GM18868 (cell line): Measurements from ENCODE around the gene NDUFS3.
"Not testable (repeated sequence)": the region's sequence is repeated elsewhere in the genome, so short reads cannot be mapped to it uniquely, and the experiment has no call there.

Source experiments
- ATAC-seq: cut with Tn5 transposase; IDR thresholded peaks from one replicate; pipeline ENCODE4 v1.9.1; 2021; ENCODE audit warnings: mild to moderate bottlenecking, moderate library complexity; ENCODE audit not compliant: unreplicated experiment

NDUFS3 gene

GRCh38 chr11:47578524-47579494 is at the start of gene NDUFS3, which contains the start of gene KBTBD4:
TSS of gene NDUFS3 (plus strand) at chr11:47579074. CDS start at chr11:47579092, 18 bp downstream.
TSS of gene KBTBD4 (minus strand) at chr11:47578970. CDS start at chr11:47578951, 19 bp downstream.
- peak; percentile 94 for ATAC-seq

GRCh38 chr11:47529951-47530350 is 48.9 kb upstream of the NDUFS3 start:
- ATAC-seq = no peak

- not testable (repeated sequence) for ATAC-seq
Measured at GRCh38 chr11:47530721-47531120, 48.2 kb upstream of the NDUFS3 start.

- ATAC-seq = no peak
Measured at GRCh38 chr11:47531666-47532065, 47.2 kb upstream of the NDUFS3 start.

GRCh38 chr11:47532597-47533213 is 46.2 kb upstream of the NDUFS3 start:
- no peak for ATAC-seq

- no peak for ATAC-seq
Measured at GRCh38 chr11:47533690-47534151, 45.2 kb upstream of the NDUFS3 start.

GRCh38 chr11:47534704-47535251 is 44.1 kb upstream of the NDUFS3 start:
- no peak for ATAC-seq

- ATAC-seq = no peak
Measured at GRCh38 chr11:47536915-47537314, 42.0 kb upstream of the NDUFS3 start.

- no peak for ATAC-seq
Measured at GRCh38 chr11:47538741-47539565, 39.9 kb upstream of the NDUFS3 start.

GRCh38 chr11:47539681-47540039 is 39.2 kb upstream of the NDUFS3 start:
- ATAC-seq = no peak

- no peak for ATAC-seq
Measured at GRCh38 chr11:47541070-47541469, 37.8 kb upstream of the NDUFS3 start.

GRCh38 chr11:47545298-47545697 is 33.6 kb upstream of the NDUFS3 start:
- no peak for ATAC-seq

- not testable (repeated sequence) for ATAC-seq
Measured at GRCh38 chr11:47546274-47546673, 32.6 kb upstream of the NDUFS3 start.

GRCh38 chr11:47550288-47551047 is 28.4 kb upstream of the NDUFS3 start:
- ATAC-seq = no peak

GRCh38 chr11:47551086-47551485 is 27.8 kb upstream of the NDUFS3 start:
- ATAC-seq = no peak

- no peak for ATAC-seq
Measured at GRCh38 chr11:47552056-47552565, 26.8 kb upstream of the NDUFS3 start.

- peak; percentile 92 for ATAC-seq
Measured at GRCh38 chr11:47552566-47553405, 26.1 kb upstream of the NDUFS3 start, which contains the start of gene CELF1. TSS of gene CELF1 (minus strand) at chr11:47553132. CDS start at chr11:47499523, 53,609 bp downstream.

- peak; percentile 31 for ATAC-seq
Measured at GRCh38 chr11:47553406-47553743, 25.5 kb upstream of the NDUFS3 start.

- not testable (repeated sequence) for ATAC-seq
Measured at GRCh38 chr11:47557004-47557403, 21.9 kb upstream of the NDUFS3 start.
